Measurements from ENCODE around the gene SKIC3.
A peak's percentile ranks its signal among the peaks of the same experiment; 100 is the strongest.

The SKIC3 gene

DNA sequence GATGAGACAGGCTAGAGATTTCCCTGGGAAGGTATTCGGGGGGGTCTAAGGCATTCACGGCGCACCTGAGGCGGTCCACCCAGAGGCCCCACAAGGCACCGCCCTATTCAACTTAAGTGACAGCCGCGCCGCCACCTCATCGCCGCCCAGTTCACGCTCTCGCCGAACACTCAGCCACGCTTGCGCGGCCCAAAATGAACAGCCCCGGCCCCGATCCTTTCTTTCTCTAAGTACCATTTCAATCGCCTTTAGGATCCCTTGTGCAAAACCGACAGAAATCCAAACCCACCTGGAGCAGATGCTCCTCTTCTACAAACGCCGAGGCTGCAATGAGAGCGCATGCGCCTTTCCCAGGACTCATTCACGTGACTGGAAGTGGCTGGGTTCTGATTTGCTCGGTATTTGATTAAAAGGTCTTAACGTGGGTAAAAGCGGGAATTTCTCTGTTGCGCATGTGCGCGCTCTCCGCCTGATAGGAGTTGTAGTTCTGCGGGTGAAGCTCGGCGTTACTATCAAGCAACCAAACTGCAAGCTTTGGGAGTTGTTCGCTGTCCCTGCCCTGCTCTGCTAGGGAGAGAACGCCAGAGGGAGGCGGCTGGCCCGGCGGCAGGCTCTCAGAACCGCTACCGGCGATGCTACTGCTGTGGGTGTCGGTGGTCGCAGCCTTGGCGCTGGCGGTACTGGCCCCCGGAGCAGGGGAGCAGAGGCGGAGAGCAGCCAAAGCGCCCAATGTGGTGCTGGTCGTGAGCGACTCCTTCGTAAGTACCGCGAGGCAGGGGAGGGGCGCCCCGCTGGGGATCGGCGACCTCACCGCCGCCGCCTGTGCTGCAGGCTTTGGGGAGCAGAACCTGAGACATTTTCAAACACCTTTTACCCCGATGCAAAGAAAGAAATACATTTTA is at the start of gene SKIC3, which contains the start of gene ARSK:
TSS of gene SKIC3 (minus strand) at position 331 of the 902 bp plus-strand sequence. CDS start 7,827 bp downstream, outside the sequence.
TSS of gene ARSK (plus strand) at position 455 of the 902 bp plus-strand sequence. CDS start at position 633, 178 bp downstream.
- peak; percentile 99 for DNase-seq

- no peak for DNase-seq
These were observed 45.8 kb upstream of the SKIC3 start for GRCh38 chr5:95600557-95600956.

- no peak for DNase-seq
These were observed 44.5 kb upstream of the SKIC3 start for GRCh38 chr5:95599252-95599651.

GRCh38 chr5:95595289-95595931 is 40.6 kb upstream of the SKIC3 start:
- no peak for DNase-seq

DNA sequence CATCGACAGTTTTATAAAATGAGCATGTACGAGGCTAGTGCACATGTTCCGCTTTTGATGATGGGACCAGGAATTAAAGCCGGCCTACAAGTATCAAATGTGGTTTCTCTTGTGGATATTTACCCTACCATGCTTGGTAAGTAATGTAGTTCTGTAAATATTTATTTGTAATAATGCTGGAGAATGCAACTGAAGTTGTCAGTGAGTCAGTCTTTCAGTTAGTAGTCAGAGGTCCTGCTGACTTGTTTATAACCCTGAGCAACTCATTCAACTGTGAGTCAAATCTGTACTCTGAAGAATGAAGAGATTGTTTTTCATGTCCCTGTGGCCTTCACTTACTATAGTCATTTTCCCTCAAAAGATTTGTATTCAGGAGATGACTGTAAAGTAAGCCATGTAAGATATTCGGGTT is 36.7 kb upstream of the SKIC3 start:
- DNase-seq, result no peak

DNA sequence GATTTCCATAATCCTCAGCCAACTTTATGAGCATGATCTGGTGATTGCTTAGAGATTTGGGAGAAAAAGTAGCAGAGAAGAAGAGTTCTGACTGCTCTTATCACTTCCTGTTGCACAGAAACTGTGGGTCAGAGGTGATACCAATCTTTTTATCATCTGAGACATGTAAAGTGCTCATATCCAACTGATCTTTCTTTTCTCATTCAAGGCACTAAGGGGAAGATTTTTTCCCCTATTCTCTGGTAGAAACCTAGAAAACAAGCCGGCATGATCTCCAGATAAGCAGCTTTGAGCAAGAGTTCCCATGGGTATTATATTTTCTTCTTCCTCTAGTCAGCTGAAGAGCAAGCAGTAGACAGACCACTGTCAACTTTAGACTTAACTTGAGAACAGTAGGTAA is 36.1 kb upstream of the SKIC3 start:
- no peak for DNase-seq

DNA sequence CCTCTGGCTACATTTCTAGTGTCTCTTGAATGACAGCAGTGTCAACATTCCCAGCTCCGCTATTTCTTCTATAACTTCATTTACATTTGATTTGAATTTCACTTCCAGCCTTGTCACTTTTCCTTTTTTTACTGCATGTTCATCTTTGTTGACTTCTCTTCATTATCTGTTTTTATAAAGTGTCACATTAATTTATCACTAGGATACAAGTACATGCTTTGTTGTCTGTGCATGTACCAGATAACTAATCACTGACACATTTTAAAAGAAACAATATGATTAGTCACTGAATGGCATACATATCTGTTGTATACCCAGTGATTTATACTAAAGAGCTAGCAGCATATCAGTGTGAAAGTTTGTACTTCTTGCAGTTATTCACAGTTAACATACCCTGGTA is 29.2 kb upstream of the SKIC3 start:
- no peak for DNase-seq

- no peak for DNase-seq
These were observed 26.8 kb upstream of the SKIC3 start for GRCh38 chr5:95581576-95581975.

DNA sequence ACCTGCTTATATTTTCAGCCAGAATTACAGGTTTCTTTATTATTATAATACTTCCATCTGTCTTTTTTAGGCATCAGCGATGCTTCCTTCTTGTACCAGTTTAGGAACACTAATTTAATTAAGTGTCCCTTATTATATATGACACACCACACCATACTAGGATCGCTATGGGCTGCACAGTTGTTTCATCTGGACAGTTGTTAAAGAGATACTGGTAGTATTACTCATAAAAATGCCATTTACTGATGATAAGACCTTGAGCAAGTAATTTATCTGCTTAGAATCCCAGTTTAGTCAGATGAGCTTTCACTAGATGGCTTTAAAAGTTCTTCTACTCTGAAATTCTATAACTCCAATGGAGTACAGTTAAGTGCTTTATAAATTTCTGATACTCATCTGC is 17.2 kb upstream of the SKIC3 start:
- no peak for DNase-seq

- DNase-seq, result no peak
These were observed 10.6 kb upstream of the SKIC3 start for GRCh38 chr5:95565280-95565920.

- DNase-seq, result no peak
These were observed 9.7 kb upstream of the SKIC3 start for GRCh38 chr5:95564450-95564849.

GRCh38 chr5:95563367-95563766 is 8.6 kb upstream of the SKIC3 start:
- no peak for DNase-seq

DNA sequence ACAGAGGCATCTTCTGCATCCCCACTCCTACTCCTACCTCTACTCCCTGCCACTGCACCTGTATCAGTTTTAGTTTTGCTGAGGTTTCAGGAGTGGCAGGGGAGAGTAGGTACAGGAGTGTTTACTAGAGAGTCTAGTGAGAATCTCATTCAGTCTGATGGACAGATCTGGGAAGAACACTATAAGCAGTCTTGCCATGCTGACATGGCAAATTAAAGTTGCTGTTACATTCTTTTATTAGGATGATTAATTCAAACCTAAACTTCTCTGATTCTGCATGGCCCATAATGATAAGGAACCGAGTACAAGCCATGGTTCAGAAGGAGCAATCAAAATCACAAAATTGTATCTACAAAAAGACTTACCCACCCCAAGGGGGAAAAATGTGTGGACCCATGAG is 7.5 kb upstream of the SKIC3 start:
- DNase-seq, result no peak

GRCh38 chr5:95557841-95558240 is 3.1 kb upstream of the SKIC3 start:
- DNase-seq, result no peak

GRCh38 chr5:95555553-95555952 is 776 bp upstream of the SKIC3 start:
- no peak for DNase-seq

- no peak for DNase-seq
These were observed 488 bp downstream of the SKIC3 start for GRCh38 chr5:95554331-95554646.

GRCh38 chr5:95549030-95549429 is 5.7 kb downstream of the SKIC3 start:
- DNase-seq, result no peak

DNA sequence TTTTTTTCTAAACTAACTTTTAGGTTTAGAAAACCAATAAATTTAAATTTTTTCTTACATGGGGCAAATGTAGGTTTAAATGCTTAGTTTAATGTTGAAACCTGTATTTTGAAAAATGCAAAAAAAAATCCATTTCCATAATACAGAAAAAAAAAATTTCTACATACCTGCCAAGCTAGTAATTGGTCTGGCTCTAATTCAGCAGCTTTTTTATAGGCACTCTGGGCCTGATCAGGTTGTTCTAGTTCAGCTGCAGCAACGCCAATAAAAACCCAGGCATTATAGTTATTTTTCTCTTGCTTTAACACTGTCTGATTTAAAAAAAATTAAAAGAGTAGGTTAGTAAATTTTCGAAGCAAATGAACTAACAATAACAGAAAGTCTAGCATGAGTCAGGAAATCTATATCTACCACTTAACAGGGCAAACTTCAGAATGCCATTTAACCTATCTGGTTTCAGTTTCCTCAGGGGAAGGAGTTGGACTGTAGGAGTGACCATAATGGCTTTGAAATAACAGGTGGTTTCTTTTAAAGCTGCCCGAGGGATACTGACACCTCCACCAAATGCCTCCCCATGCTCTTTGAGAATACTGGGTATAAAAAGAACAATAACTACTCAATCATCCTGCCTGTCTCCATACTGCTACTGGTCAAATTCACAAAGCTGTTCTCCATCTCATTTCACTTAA is 11.6 kb downstream of the SKIC3 start:
- DNase-seq, result no peak

GRCh38 chr5:95537501-95537900 is 17.3 kb downstream of the SKIC3 start:
- no peak for DNase-seq

- no peak for DNase-seq
These were observed 21.0 kb downstream of the SKIC3 start for GRCh38 chr5:95533761-95534160.

DNA sequence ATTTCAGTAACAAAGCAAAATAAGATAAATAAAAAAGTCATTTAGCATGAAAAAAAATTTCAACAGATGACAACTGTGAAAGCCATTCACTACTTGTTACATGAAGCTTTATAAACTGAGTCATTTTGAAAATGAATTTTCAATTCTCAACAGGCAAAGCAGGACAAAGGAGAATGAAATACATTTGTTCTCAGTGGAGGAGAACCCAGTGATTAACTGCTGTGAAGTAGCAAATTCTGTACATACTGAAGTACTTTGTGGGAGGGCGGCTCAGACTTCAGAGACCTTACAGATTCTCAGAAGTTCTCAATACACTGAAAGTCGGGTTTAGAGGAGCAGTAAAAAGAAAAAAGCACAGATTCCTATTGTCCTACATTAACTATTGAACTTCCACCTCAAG is 21.7 kb downstream of the SKIC3 start:
- DNase-seq, result no peak

GRCh38 chr5:95532415-95532814 is 22.4 kb downstream of the SKIC3 start:
- DNase-seq, result no peak

DNA sequence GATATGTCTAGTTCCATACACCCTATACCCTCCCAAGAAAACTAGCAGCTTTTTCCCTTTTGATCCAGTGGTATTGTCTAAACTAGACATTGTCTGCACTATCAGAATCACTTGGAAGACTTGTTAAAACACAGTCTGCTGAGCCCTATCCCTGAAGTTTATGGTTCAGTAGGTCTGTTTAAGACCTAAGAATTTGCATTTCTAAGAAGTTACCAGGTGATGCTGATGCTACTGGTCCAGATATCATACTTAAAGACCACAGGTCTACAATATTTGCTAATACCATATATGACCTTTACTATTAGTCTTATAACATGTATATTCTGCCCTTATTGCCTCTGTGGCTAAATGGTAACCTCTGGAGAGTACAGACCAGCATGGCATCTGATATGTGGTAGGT is 23.3 kb downstream of the SKIC3 start:
- DNase-seq, result no peak
